GM21786 (cell line): ENCODE measurements around the gene TASP1.

Experiments used
- ATAC-seq: cut with Tn5 transposase; IDR thresholded peaks from one replicate; pipeline ENCODE4 v1.9.1; 2021; ENCODE audit not compliant: unreplicated experiment

The TASP1 gene

GRCh38 chr20:13580707-13581106 is 58.0 kb downstream of the TASP1 start:
- no peak for ATAC-seq

- no peak for ATAC-seq
Observed at GRCh38 chr20:13574071-13574470, 64.7 kb downstream of the TASP1 start.

GRCh38 chr20:13571662-13572061 is 67.1 kb downstream of the TASP1 start:
- ATAC-seq: no peak

GRCh38 chr20:13567663-13568062 is 71.1 kb downstream of the TASP1 start:
- ATAC-seq: no peak

GRCh38 chr20:13563854-13564253 is 74.9 kb downstream of the TASP1 start:
- ATAC-seq: no peak

- no peak for ATAC-seq
Observed at GRCh38 chr20:13554706-13555105, 84.0 kb downstream of the TASP1 start.

GRCh38 chr20:13554076-13554475 is 84.7 kb downstream of the TASP1 start:
- ATAC-seq: no peak

GRCh38 chr20:13552061-13552460 is 86.7 kb downstream of the TASP1 start:
- ATAC-seq: no peak

GRCh38 chr20:13549451-13549850 is 89.3 kb downstream of the TASP1 start:
- ATAC-seq: no peak

GRCh38 chr20:13546497-13547131 is 92.1 kb downstream of the TASP1 start:
- peak; percentile 74 for ATAC-seq

- ATAC-seq: no peak
Observed at GRCh38 chr20:13545790-13546189, 92.9 kb downstream of the TASP1 start.

- ATAC-seq: no peak
Observed at GRCh38 chr20:13543783-13544182, 94.9 kb downstream of the TASP1 start.

- ATAC-seq: no peak
Observed at GRCh38 chr20:13535627-13536026, 103.1 kb downstream of the TASP1 start.

GRCh38 chr20:13533946-13534345 is 104.8 kb downstream of the TASP1 start:
- ATAC-seq: no peak

- ATAC-seq: no peak
Observed at GRCh38 chr20:13530146-13530545, 108.6 kb downstream of the TASP1 start.

- no peak for ATAC-seq
Observed at GRCh38 chr20:13526551-13526950, 112.2 kb downstream of the TASP1 start.

GRCh38 chr20:13525225-13525940 is 113.3 kb downstream of the TASP1 start:
- ATAC-seq: no peak

- no peak for ATAC-seq
Observed at GRCh38 chr20:13524339-13524738, 114.4 kb downstream of the TASP1 start.

GRCh38 chr20:13517831-13518230 is 120.9 kb downstream of the TASP1 start:
- ATAC-seq: no peak

- ATAC-seq: no peak
Observed at GRCh38 chr20:13515796-13516558, 122.8 kb downstream of the TASP1 start.

- no peak for ATAC-seq
Observed at GRCh38 chr20:13515291-13515690, 123.4 kb downstream of the TASP1 start.
